Measurements from ENCODE around the gene PHRF1.

Gene PHRF1

GRCh38 chr11:616320-617198 is 40.3 kb downstream of the PHRF1 start:
- DNase-seq = no peak

- DNase-seq = no peak
These were observed 41.1 kb downstream of the PHRF1 start for GRCh38 chr11:617199-617911.

- no peak for DNase-seq
These were observed 41.8 kb downstream of the PHRF1 start for GRCh38 chr11:617912-618682.

- DNase-seq = no peak
These were observed 42.8 kb downstream of the PHRF1 start for GRCh38 chr11:618856-619627.

- no peak for DNase-seq
These were observed 43.4 kb downstream of the PHRF1 start for GRCh38 chr11:619628-620050.

GRCh38 chr11:620201-620600 is 43.9 kb downstream of the PHRF1 start:
- DNase-seq = no peak

- no peak for DNase-seq
These were observed 44.9 kb downstream of the PHRF1 start for GRCh38 chr11:620935-621814.

GRCh38 chr11:621838-622237 is 45.6 kb downstream of the PHRF1 start:
- DNase-seq = no peak

- no peak for DNase-seq
These were observed 47.1 kb downstream of the PHRF1 start for GRCh38 chr11:623349-623869.

GRCh38 chr11:623999-624704 is 47.9 kb downstream of the PHRF1 start:
- DNase-seq = no peak

GRCh38 chr11:624705-625635 is 48.7 kb downstream of the PHRF1 start, which contains the start of gene CDHR5:
CDHR5 (minus strand) TSS chr11:624955; CDS start chr11:624902, 53 bp downstream.
- no peak for DNase-seq

- no peak for DNase-seq
These were observed 49.5 kb downstream of the PHRF1 start for GRCh38 chr11:625636-626268.

- no peak for DNase-seq
These were observed 50.4 kb downstream of the PHRF1 start, which contains the start of gene SCT for GRCh38 chr11:626475-627307. SCT (minus strand) TSS chr11:627181; CDS start chr11:627143, 38 bp downstream.

GRCh38 chr11:627308-627576 is 51.0 kb downstream of the PHRF1 start:
- no peak for DNase-seq

- no peak for DNase-seq
These were observed 51.8 kb downstream of the PHRF1 start for GRCh38 chr11:628056-628455.

- no peak for DNase-seq
These were observed 52.9 kb downstream of the PHRF1 start for GRCh38 chr11:629237-629583.

GRCh38 chr11:630871-631270 is 54.6 kb downstream of the PHRF1 start:
- no peak for DNase-seq

GRCh38 chr11:635945-636510 is 59.8 kb downstream of the PHRF1 start:
- DNase-seq = no peak

All from stimulated activated CD8-positive, alpha-beta memory T cell treated with anti-CD3 and anti-CD28 coated beads, Interleukin-4, amount 100 ng/mL, for 48 hours (primary cell).